ENCODE results near the gene UTP3.

- TF ChIP-seq MAX (IDR thresholded peaks at IDR 0.05) (no peak), FOSL1 (IDR thresholded peaks at IDR 0.05; ENCODE audit: low read depth) (no peak), TCF7L2 (IDR thresholded peaks at IDR 0.05; ENCODE audit: borderline replicate concordance, extremely low read depth, insufficient read depth, insufficient read length) (no peak), RAD21 (IDR thresholded peaks at IDR 0.05; ENCODE audit: low read depth) (no peak), POLR2A (IDR thresholded peaks at IDR 0.05; ENCODE audit: borderline replicate concordance, extremely low read depth, insufficient read depth, insufficient read length) (no peak)
- TF ChIP-seq, protein P1, sequence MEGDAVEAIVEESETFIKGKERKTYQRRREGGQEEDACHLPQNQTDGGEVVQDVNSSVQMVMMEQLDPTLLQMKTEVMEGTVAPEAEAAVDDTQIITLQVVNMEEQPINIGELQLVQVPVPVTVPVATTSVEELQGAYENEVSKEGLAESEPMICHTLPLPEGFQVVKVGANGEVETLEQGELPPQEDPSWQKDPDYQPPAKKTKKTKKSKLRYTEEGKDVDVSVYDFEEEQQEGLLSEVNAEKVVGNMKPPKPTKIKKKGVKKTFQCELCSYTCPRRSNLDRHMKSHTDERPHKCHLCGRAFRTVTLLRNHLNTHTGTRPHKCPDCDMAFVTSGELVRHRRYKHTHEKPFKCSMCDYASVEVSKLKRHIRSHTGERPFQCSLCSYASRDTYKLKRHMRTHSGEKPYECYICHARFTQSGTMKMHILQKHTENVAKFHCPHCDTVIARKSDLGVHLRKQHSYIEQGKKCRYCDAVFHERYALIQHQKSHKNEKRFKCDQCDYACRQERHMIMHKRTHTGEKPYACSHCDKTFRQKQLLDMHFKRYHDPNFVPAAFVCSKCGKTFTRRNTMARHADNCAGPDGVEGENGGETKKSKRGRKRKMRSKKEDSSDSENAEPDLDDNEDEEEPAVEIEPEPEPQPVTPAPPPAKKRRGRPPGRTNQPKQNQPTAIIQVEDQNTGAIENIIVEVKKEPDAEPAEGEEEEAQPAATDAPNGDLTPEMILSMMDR (IDR thresholded peaks at IDR 0.05 in 2 of 3, conservative IDR thresholded peaks at IDR 0.05 in 1 of 3; ENCODE audit: borderline replicate concordance in 1 of 3, insufficient read depth in 1 of 3, low read depth in 2 of 3, low read length in 2 of 3): no peak
These were observed 16.5 kb downstream of the UTP3 start for GRCh38 chr4:70704931-70705182.

Data from HCT116 (cell line).